HEK293 (cell line): ENCODE data around the gene MOB2.

Experiments used
- CTCF ChIA-PET: fragments of 350-600 bp; formaldehyde crosslinking; extraction: SDS; loops from one replicate; lab custom pipeline; 2021; ENCODE audit warnings: antibody characterized with exemption; lab: Yijun Ruan, JAX
- POLR2A ChIA-PET: fragments of 300-600 bp; formaldehyde crosslinking; extraction: SDS; loops from one replicate; lab custom pipeline; 2020; ENCODE audit warnings: antibody characterized with exemption, inconsistent platforms; lab: Yijun Ruan, JAX
- H3K27ac ChIP-seq: fragments of 200-500 bp; sonication (Bioruptor generic); 2 replicates; pipeline ENCODE4 v1.5.1; 2014; ENCODE audit warnings: low read depth, low read length, control low read depth, inconsistent platforms; ENCODE audit errors: extremely low read depth
- H3K36me3 ChIP-seq, 2 experiments: fragments of 200-500 bp in 1 of 2; sonication (Bioruptor generic) in 1 of 2; 1 replicate in 1 of 2; 2 replicates in 1 of 2; pipeline ENCODE4 v1.5.1; 2014 to 2017; ENCODE audit warnings: inconsistent platforms in 2 of 2, low read length in 2 of 2; ENCODE audit not compliant: control insufficient read depth in 2 of 2, insufficient read depth in 1 of 2
- H3K4me1 ChIP-seq: fragments of 200-500 bp; sonication (Bioruptor generic); 2 replicates; pipeline ENCODE4 v1.5.1; 2014; ENCODE audit warnings: mild to moderate bottlenecking, low read length, inconsistent platforms; ENCODE audit not compliant: control insufficient read depth, insufficient read depth
- H3K4me3 ChIP-seq: 2 replicates; pipeline ENCODE4 v1.5.1; 2011; ENCODE audit warnings: low read depth, mild to moderate bottlenecking, control low read depth, low read length, moderate library complexity
- H3K9me3 ChIP-seq: fragments of 200-500 bp; sonication (Bioruptor generic); 2 replicates; pipeline ENCODE4 v1.5.1; 2014; ENCODE audit warnings: low read depth, low read length, inconsistent platforms; ENCODE audit not compliant: control insufficient read depth, insufficient read depth
- CTCF ChIP-seq: fragments of 450-650 bp; formaldehyde crosslinking; IDR thresholded peaks from 2 replicates; pipeline ENCODE4 v1.5.1; 2016; ENCODE audit warnings: missing biosample characterization, missing genetic modification characterization
- IKZF3 ChIP-seq: fragments of 450-650 bp; IDR thresholded peaks from 2 replicates; pipeline ENCODE4 v1.5.0; 2018; ENCODE audit warnings: missing biosample characterization, mild to moderate bottlenecking, missing genetic modification characterization, moderate library complexity
- KLF7 ChIP-seq: fragments of 450-650 bp; formaldehyde crosslinking; IDR thresholded peaks from 2 replicates; pipeline ENCODE4 v1.5.1; 2016; ENCODE audit warnings: missing biosample characterization, missing genetic modification characterization, borderline replicate concordance
- MEIS1 ChIP-seq: sonication (generic); formaldehyde crosslinking; IDR thresholded peaks from 2 replicates; pipeline ENCODE4 v1.8.1; 2022; ENCODE audit warnings: missing genetic modification reagents, mild to moderate bottlenecking, borderline replicate concordance
- SCRT2 ChIP-seq: fragments of 450-650 bp; formaldehyde crosslinking; IDR thresholded peaks from 2 replicates; pipeline ENCODE4 v1.5.1; 2016; ENCODE audit warnings: missing biosample characterization, missing genetic modification characterization
- ZBTB48 ChIP-seq: fragments of 450-650 bp; formaldehyde crosslinking; IDR thresholded peaks from 2 replicates; pipeline ENCODE4 v1.5.1; 2016; ENCODE audit warnings: missing biosample characterization, missing genetic modification characterization
- ZFP41 ChIP-seq: fragments of 450-650 bp; formaldehyde crosslinking; IDR thresholded peaks from 2 replicates; pipeline ENCODE4 v1.5.1; 2016; ENCODE audit warnings: missing biosample characterization, missing genetic modification characterization, borderline replicate concordance
- ZNF350 ChIP-seq: fragments of 450-650 bp; formaldehyde crosslinking; IDR thresholded peaks from 2 replicates; pipeline ENCODE4 v1.5.0; 2017; ENCODE audit warnings: missing biosample characterization, mild to moderate bottlenecking, missing genetic modification characterization
- ZNF555 ChIP-seq: fragments of 450-650 bp; formaldehyde crosslinking; conservative IDR thresholded peaks from 2 replicates; pipeline ENCODE4 v1.5.1; 2017; ENCODE audit warnings: missing biosample characterization, mild to moderate bottlenecking, missing genetic modification characterization, inconsistent platforms
- ZNF704 ChIP-seq: fragments of 450-650 bp; formaldehyde crosslinking; IDR thresholded peaks from 2 replicates; pipeline ENCODE4 v1.5.1; 2016; ENCODE audit warnings: missing biosample characterization, missing genetic modification characterization
- ZNF747 ChIP-seq: fragments of 450-650 bp; formaldehyde crosslinking; IDR thresholded peaks from 2 replicates; pipeline ENCODE4 v1.5.1; 2016; ENCODE audit warnings: missing biosample characterization, missing genetic modification characterization
- ZNF785 ChIP-seq: fragments of 450-650 bp; formaldehyde crosslinking; IDR thresholded peaks from 2 replicates; pipeline ENCODE4 v1.5.1; 2016; ENCODE audit warnings: missing biosample characterization, missing genetic modification characterization
- ZNF792 ChIP-seq: fragments of 450-650 bp; formaldehyde crosslinking; IDR thresholded peaks from 2 replicates; pipeline ENCODE4 v1.5.1; 2016; ENCODE audit warnings: missing biosample characterization, missing genetic modification characterization
- ZNF843 ChIP-seq: fragments of 450-650 bp; formaldehyde crosslinking; IDR thresholded peaks from 2 replicates; pipeline ENCODE4 v1.5.1; 2016; ENCODE audit warnings: missing biosample characterization, missing genetic modification characterization
- TF ChIP-seq, protein P1 (sequence below): fragments of 450-650 bp; formaldehyde crosslinking; IDR thresholded peaks from 2 replicates; pipeline ENCODE4 v1.5.1; 2016; ENCODE audit warnings: missing biosample characterization, missing genetic modification characterization
- TF ChIP-seq, protein P2 (sequence below): fragments of 450-650 bp; formaldehyde crosslinking; IDR thresholded peaks from 2 replicates; pipeline ENCODE4 v1.5.1; 2017; ENCODE audit warnings: missing biosample characterization, missing genetic modification characterization
- TF ChIP-seq, protein P3 (sequence below): fragments of 450-650 bp; formaldehyde crosslinking; IDR thresholded peaks from 2 replicates; pipeline ENCODE4 v1.5.1; 2016; ENCODE audit warnings: missing biosample characterization, missing genetic modification characterization

The MOB2 gene

DNA sequence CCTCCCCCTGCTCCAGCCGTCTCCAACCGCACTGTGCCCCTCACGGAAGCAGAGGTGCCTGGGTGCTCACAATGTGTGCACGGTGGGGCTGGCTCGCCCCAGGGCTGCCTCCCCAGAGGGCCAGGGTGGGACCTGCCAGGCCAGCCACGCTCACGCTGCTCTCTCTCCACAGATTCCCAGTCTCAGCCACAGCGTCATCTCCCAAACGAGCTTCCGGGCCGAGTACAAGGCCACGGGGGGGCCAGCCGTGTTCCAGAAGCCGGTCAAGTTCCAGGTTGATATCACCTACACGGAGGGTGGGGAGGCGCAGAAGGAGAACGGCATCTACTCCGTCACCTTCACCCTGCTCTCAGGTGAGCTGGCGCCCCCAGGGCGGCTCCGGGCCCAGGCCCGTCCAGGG, 30.4 kb downstream of the MOB2 start:
- Histone ChIP-seq H3K9me3 (no peaks in the 10 kb centered on the region), H3K4me1 (no peaks in the 10 kb centered on the region), H3K27ac (no peak overlapping the region), H3K36me3 (peaks cover 0 to 67% of the 10 kb centered on the region in 2 experiments; a peak in 1 of 3 replicates), H3K4me3 (no peak overlapping the region)
- no peak for TF ChIP-seq ZNF792
- TF ChIP-seq, protein P1, sequence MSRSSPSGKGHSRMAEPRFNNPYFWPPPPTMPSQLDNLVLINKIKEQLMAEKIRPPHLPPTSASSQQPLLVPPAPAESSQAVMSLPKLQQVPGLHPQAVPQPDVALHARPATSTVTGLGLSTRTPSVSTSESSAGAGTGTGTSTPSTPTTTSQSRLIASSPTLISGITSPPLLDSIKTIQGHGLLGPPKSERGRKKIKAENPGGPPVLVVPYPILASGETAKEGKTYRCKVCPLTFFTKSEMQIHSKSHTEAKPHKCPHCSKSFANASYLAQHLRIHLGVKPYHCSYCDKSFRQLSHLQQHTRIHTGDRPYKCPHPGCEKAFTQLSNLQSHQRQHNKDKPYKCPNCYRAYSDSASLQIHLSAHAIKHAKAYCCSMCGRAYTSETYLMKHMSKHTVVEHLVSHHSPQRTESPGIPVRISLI (tag by site-specific recombination) = no peak
- TF ChIP-seq, protein P2, sequence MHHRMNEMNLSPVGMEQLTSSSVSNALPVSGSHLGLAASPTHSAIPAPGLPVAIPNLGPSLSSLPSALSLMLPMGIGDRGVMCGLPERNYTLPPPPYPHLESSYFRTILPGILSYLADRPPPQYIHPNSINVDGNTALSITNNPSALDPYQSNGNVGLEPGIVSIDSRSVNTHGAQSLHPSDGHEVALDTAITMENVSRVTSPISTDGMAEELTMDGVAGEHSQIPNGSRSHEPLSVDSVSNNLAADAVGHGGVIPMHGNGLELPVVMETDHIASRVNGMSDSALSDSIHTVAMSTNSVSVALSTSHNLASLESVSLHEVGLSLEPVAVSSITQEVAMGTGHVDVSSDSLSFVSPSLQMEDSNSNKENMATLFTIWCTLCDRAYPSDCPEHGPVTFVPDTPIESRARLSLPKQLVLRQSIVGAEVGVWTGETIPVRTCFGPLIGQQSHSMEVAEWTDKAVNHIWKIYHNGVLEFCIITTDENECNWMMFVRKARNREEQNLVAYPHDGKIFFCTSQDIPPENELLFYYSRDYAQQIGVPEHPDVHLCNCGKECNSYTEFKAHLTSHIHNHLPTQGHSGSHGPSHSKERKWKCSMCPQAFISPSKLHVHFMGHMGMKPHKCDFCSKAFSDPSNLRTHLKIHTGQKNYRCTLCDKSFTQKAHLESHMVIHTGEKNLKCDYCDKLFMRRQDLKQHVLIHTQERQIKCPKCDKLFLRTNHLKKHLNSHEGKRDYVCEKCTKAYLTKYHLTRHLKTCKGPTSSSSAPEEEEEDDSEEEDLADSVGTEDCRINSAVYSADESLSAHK = no peak
- TF ChIP-seq MEIS1 (CRISPR knock-in tag) = no peak
- no peak for TF ChIP-seq ZNF704 (tag by site-specific recombination)
- no peak for TF ChIP-seq KLF7 (tag by site-specific recombination)
- TF ChIP-seq ZNF843 = no peak
- TF ChIP-seq ZFP41 (tag by site-specific recombination) = no peak
- TF ChIP-seq, protein P3, sequence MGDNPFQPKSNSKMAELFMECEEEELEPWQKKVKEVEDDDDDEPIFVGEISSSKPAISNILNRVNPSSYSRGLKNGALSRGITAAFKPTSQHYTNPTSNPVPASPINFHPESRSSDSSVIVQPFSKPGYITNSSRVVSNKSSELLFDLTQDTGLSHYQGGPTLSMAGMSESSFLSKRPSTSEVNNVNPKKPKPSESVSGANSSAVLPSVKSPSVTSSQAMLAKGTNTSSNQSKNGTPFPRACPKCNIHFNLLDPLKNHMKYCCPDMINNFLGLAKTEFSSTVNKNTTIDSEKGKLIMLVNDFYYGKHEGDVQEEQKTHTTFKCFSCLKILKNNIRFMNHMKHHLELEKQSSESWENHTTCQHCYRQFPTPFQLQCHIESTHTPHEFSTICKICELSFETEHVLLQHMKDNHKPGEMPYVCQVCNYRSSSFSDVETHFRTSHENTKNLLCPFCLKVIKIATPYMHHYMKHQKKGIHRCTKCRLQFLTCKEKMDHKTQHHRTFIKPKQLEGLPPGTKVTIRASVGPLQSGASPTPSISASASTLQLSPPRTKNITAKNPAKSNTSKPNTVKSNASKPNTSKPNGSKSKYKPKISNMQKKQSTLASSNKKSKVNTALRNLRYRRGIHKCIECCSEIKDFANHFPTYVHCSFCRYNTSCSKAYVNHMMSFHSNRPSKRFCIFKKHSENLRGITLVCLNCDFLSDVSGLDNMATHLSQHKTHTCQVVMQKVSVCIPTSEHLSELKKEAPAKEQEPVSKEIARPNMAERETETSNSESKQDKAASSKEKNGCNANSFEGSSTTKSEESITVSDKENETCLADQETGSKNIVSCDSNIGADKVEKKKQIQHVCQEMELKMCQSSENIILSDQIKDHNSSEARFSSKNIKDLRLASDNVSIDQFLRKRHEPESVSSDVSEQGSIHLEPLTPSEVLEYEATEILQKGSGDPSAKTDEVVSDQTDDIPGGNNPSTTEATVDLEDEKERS (tag by site-specific recombination) = no peak
- no peak for TF ChIP-seq ZNF555 (tag by site-specific recombination)
- TF ChIP-seq ZNF785 (tag by site-specific recombination) = no peak
- TF ChIP-seq ZNF747 (tag by site-specific recombination) = no peak
- TF ChIP-seq SCRT2 (tag by site-specific recombination) = no peak
- TF ChIP-seq IKZF3 (tag by site-specific recombination) = no peak
- TF ChIP-seq CTCF (tag by site-specific recombination) = no peak
- no peak for TF ChIP-seq ZBTB48 (tag by site-specific recombination)
- TF ChIP-seq ZNF350 (tag by site-specific recombination) = no peak
- POLR2A ChIA-PET = no interaction called here
- CTCF ChIA-PET = interaction anchor here (0.6 to 0.9 kb wide), 2 partner anchors 60 to 1150 kb away, joined by 3 read pairs; no protein-coding TSS in a partner anchor
